WTC11 (cell line): ENCODE data around the gene YAP1. TPM values are rescaled to one million over a fixed set of nuclear protein-coding genes. Genes with fewer than 3 reads are reported as not detected.

Source experiments
- ATAC-seq: fragments of 200-7000 bp; cut with Tn5 transposase; 2 replicates; pipeline ENCODE4 v1.10.0; 2021; ENCODE audit warnings: mild to moderate bottlenecking, moderate library complexity
- CTCF ChIA-PET: fragments of 300-600 bp; sonication (Branson Sonifier 250); formaldehyde crosslinking; loops from one replicate; lab custom pipeline; 2021; ENCODE audit warnings: antibody characterized with exemption; lab: Charles Lee
- POLR2A ChIA-PET: fragments of 350-600 bp; sonication (Branson Sonifier 250); formaldehyde crosslinking; loops from one replicate; lab custom pipeline; 2021; ENCODE audit warnings: antibody characterized with exemption; lab: Charles Lee
- DNase-seq: peaks from one replicate; pipeline ENCODE4 v3.0.0; 2021; ENCODE audit warnings: low spot score
- H3K27ac Mint-ChIP-seq: 2 replicates; pipeline ENCODE4 v1.8.0; 2021; ENCODE audit warnings: mixed read lengths
- H3K27me3 Mint-ChIP-seq: 2 replicates; pipeline ENCODE4 v1.8.0; 2021; ENCODE audit warnings: low read depth, mild to moderate bottlenecking, moderate library complexity, mixed read lengths
- H3K36me3 Mint-ChIP-seq: 2 replicates; pipeline ENCODE4 v1.8.0; 2021; ENCODE audit warnings: mixed read lengths
- H3K4me1 Mint-ChIP-seq: 2 replicates; pipeline ENCODE4 v1.8.0; 2022; ENCODE audit warnings: mixed read lengths
- H3K4me3 Mint-ChIP-seq: 2 replicates; pipeline ENCODE4 v1.8.0; 2021; ENCODE audit warnings: mild to moderate bottlenecking, moderate library complexity, mixed read lengths
- H3K9me3 Mint-ChIP-seq: 2 replicates; pipeline ENCODE4 v1.8.0; 2021; ENCODE audit warnings: mixed read lengths
- AR ChIP-seq: fragments of 250-450 bp; sonication (Bioruptor Pico); IDR thresholded peaks from 2 replicates; pipeline ENCODE4 v1.9.0; 2021; ENCODE audit warnings: mild to moderate bottlenecking
- CREB1 ChIP-seq: sonication (generic); formaldehyde crosslinking; IDR thresholded peaks from 2 replicates; pipeline ENCODE4 v1.8.0; 2023; ENCODE audit warnings: mild to moderate bottlenecking, missing genetic modification reagents
- CREM ChIP-seq: sonication (generic); formaldehyde crosslinking; IDR thresholded peaks from 2 replicates; pipeline ENCODE4 v1.8.1; 2022; ENCODE audit warnings: mild to moderate bottlenecking, missing genetic modification reagents, moderate library complexity
- ELF4 ChIP-seq: sonication (generic); formaldehyde crosslinking; IDR thresholded peaks from 2 replicates; pipeline ENCODE4 v1.8.1; 2022; ENCODE audit warnings: low read depth, mild to moderate bottlenecking, moderate library complexity, missing genetic modification reagents
- EMX1 ChIP-seq: fragments of 250-450 bp; sonication (Bioruptor Pico); IDR thresholded peaks from 2 replicates; pipeline ENCODE4 v1.8.0; 2021; ENCODE audit warnings: mild to moderate bottlenecking
- FOXP1 ChIP-seq: sonication (generic); formaldehyde crosslinking; IDR thresholded peaks from 2 replicates; pipeline ENCODE4 v1.8.0; 2022; ENCODE audit warnings: missing genetic modification reagents, mild to moderate bottlenecking, moderate library complexity, borderline replicate concordance
- GRHL2 ChIP-seq: fragments of 250-450 bp; sonication (Bioruptor Pico); IDR thresholded peaks from 2 replicates; pipeline ENCODE4 v1.8.0; 2022; ENCODE audit warnings: mild to moderate bottlenecking, moderate library complexity; ENCODE audit not compliant: insufficient replicate concordance, severe bottlenecking
- NFE2L1 ChIP-seq: sonication (generic); formaldehyde crosslinking; IDR thresholded peaks from 2 replicates; pipeline ENCODE4 v1.8.1; 2023; ENCODE audit warnings: missing genetic modification reagents
- NR2C2 ChIP-seq: sonication (generic); formaldehyde crosslinking; IDR thresholded peaks from 2 replicates; pipeline ENCODE4 v1.8.0; 2022; ENCODE audit warnings: mild to moderate bottlenecking, missing genetic modification reagents
- OVOL2 ChIP-seq: fragments of 250-450 bp; sonication (Bioruptor Pico); IDR thresholded peaks from 2 replicates; pipeline ENCODE4 v1.9.0; 2021; ENCODE audit warnings: mild to moderate bottlenecking, borderline replicate concordance
- TEAD1 ChIP-seq: sonication (generic); formaldehyde crosslinking; IDR thresholded peaks from 2 replicates; pipeline ENCODE4 v1.8.0; 2022; ENCODE audit warnings: mild to moderate bottlenecking, missing genetic modification reagents
- TEAD4 ChIP-seq: sonication (generic); formaldehyde crosslinking; IDR thresholded peaks from 2 replicates; pipeline ENCODE4 v1.8.0; 2022; ENCODE audit warnings: mild to moderate bottlenecking, missing genetic modification reagents
- USF1 ChIP-seq: sonication (generic); formaldehyde crosslinking; IDR thresholded peaks from 2 replicates; pipeline ENCODE4 v1.8.0; 2022; ENCODE audit warnings: mild to moderate bottlenecking, missing genetic modification reagents
- ZNF121 ChIP-seq: sonication (generic); formaldehyde crosslinking; IDR thresholded peaks from 2 replicates; pipeline ENCODE4 v1.8.0; 2023; ENCODE audit warnings: missing genetic modification reagents
- ZNF423 ChIP-seq: fragments of 250-450 bp; sonication (Bioruptor Pico); IDR thresholded peaks from 2 replicates; pipeline ENCODE4 v2.1.2; 2022; ENCODE audit warnings: mild to moderate bottlenecking, moderate library complexity
- ZNF671 ChIP-seq: fragments of 250-450 bp; sonication (Bioruptor Pico); IDR thresholded peaks from 2 replicates; pipeline ENCODE4 v1.8.0; 2021; ENCODE audit warnings: mild to moderate bottlenecking
- total RNA-seq: library from RNA; stranded (reverse); gene quantifications from 3 replicates; pipeline ENCODE4 v1.2.3, GENCODE V29; 2021
- TF ChIP-seq, protein P1 (sequence below): sonication (generic); formaldehyde crosslinking; IDR thresholded peaks from 2 replicates; pipeline ENCODE4 v1.8.0; 2023; ENCODE audit warnings: mild to moderate bottlenecking, missing genetic modification reagents
- TF ChIP-seq, protein P2 (sequence below): sonication (generic); formaldehyde crosslinking; IDR thresholded peaks from 2 replicates; pipeline ENCODE4 v1.8.1; 2023; ENCODE audit warnings: mild to moderate bottlenecking, missing genetic modification reagents, moderate library complexity

Gene YAP1
- total RNA-seq, 1 experiment from 2014 or later = 88.7 TPM

- CTCF ChIA-PET = no interaction called here
- Mint-ChIP-seq H3K4me3 (no peak overlapping the region; the same call in 1 of the 2 replicates), H3K36me3 (peaks cover 15% of the 10 kb centered on the region), H3K9me3 (no peaks in the 10 kb centered on the region), H3K4me1 (peaks cover 89% of the 10 kb centered on the region), H3K27ac (no peak overlapping the region), H3K27me3 (no peaks in the 10 kb centered on the region)
- DNase-seq (no peak), ATAC-seq (no peak)
- POLR2A ChIA-PET = interaction anchor here (0.6 kb wide), 1 partner anchor 62 kb away, joined by 5 read pairs; no protein-coding TSS in a partner anchor
- TF ChIP-seq ZNF423 (CRISPR knock-in tag) (no peak), ELF4 (CRISPR knock-in tag) (no peak), AR (CRISPR knock-in tag) (no peak), USF1 (CRISPR knock-in tag) (no peak)
Observed at GRCh38 chr11:102117472-102118113, 7.3 kb downstream of the YAP1 start.

DNA sequence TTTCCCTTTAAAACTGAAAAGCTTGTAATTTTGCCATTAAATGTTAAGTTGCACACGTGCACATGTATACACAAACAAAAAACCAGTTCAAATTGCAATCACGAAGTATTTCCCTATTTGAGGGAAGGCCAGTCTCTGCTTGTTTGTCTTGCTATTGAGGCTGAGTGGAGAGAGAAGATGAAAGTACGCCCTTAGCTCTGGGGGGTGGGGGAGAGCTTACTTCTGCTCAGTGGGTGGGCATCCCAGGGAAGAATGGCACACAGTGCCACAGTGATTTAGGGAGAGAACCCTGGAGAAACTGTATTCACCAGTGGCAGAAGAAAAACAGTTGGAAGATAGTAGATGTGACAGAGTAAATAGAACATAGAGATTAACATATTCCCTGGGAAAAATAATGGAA is 8.7 kb downstream of the YAP1 start:
- ChIA-PET CTCF (interaction anchor here (0.6 to 1.4 kb wide), 4 partner anchors 26 to 494 kb away, joined by 3 to 7 read pairs (median 4); no protein-coding TSS in a partner anchor), POLR2A (interaction anchor here (0.6 kb wide), 1 partner anchor 717 kb away, joined by 4 read pairs; no protein-coding TSS in a partner anchor)
- ATAC-seq (peak; percentile 48), DNase-seq (peak; percentile 26)
- H3K36me3 Mint-ChIP-seq = peaks cover 24% of the 10 kb centered on the region
- H3K4me1 Mint-ChIP-seq = peaks cover 87% of the 10 kb centered on the region
- no peaks in the 10 kb centered on the region for H3K27me3 Mint-ChIP-seq
- TF ChIP-seq NR2C2 = no peak
- TF ChIP-seq ZNF423 (CRISPR knock-in tag) = peak; percentile 76; the same call in 1 of the 2 replicates
- peaks cover 6% of the 10 kb centered on the region for H3K9me3 Mint-ChIP-seq
- peak overlapping the region; percentile 39; the same call in 1 of the 2 replicates for H3K4me3 Mint-ChIP-seq
- H3K27ac Mint-ChIP-seq = peak overlapping the region; percentile 77; the same call in 1 of the 2 replicates

DNA sequence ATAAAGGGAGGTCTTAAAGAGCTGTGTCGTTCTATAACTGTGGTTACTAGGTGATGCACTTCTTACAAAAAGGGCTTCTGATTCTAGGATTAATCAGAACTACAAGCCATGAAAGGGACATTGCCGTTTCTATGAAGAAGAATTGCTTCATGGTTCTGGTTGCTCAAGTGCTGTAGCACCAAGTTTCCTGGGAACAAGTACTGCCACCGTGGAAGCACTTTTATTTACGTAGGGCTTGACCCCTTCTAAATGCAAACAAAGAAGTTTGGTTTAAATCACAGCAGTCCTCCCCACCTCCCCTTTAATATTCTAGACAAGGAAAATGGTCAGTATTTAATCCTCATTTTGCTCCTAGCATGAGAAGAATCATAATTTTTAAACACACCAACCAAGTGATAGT is 9.8 kb downstream of the YAP1 start:
- ATAC-seq = no peak
- Mint-ChIP-seq H3K4me3 (peak overlapping the region; percentile 5), H3K4me1 (peaks cover 84% of the 10 kb centered on the region), H3K27ac (peak overlapping the region; percentile 4), H3K36me3 (peaks cover 34% of the 10 kb centered on the region), H3K9me3 (peaks cover 15% of the 10 kb centered on the region), H3K27me3 (no peaks in the 10 kb centered on the region)
- DNase-seq = no peak
- TF ChIP-seq ELF4 (CRISPR knock-in tag) (no peak), GRHL2 (CRISPR knock-in tag) (no peak), CREB1 (CRISPR knock-in tag) (no peak), ZNF671 (no peak), NR2C2 (no peak), FOXP1 (CRISPR knock-in tag) (no peak), TEAD1 (CRISPR knock-in tag) (no peak), ZNF121 (CRISPR knock-in tag) (no peak)
- CTCF ChIA-PET = interaction anchor here (1.2 to 1.4 kb wide), 3 partner anchors 25 to 160 kb away, joined by 3 to 7 read pairs (median 5); no protein-coding TSS in a partner anchor
- POLR2A ChIA-PET = no interaction called here

DNA sequence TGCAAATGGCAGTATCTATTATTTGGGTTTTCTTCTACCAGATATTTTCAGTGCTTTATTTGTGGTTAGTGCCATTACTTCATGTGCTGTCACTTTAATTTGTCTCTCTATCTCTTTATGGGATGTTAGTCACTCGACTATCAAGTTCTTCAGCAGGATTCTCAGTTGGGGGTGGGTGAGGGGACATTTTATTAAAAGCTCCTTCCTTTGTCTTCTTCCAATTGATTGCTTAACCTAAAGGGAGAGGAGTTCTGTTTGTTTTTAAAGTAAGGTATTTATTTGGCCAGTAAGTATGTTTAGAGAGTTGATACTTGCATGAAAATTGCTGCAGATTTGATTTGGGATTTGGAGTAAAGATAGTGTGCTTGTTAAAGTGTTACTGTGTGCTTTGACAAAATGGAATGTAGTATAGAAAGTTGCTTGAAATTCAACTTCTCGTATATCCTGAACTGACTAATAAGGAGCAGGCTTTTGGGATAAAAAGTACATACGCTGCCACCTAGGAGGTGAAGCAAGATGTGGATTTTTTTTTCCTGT is 10.3 kb downstream of the YAP1 start:
- Mint-ChIP-seq H3K9me3 (peaks cover 15% of the 10 kb centered on the region), H3K36me3 (peaks cover 38% of the 10 kb centered on the region), H3K4me3 (peak overlapping the region; percentile 5), H3K4me1 (peaks cover 79% of the 10 kb centered on the region), H3K27me3 (no peaks in the 10 kb centered on the region), H3K27ac (peak overlapping the region; percentile 4)
- DNase-seq (no peak), ATAC-seq (no peak)
- TF ChIP-seq TEAD4 = no peak
- no peak for TF ChIP-seq EMX1 (CRISPR knock-in tag)
- TF ChIP-seq OVOL2 (CRISPR knock-in tag) = no peak
- no peak for TF ChIP-seq CREM
- TF ChIP-seq NFE2L1 (CRISPR knock-in tag) = no peak
- TF ChIP-seq, protein P1, sequence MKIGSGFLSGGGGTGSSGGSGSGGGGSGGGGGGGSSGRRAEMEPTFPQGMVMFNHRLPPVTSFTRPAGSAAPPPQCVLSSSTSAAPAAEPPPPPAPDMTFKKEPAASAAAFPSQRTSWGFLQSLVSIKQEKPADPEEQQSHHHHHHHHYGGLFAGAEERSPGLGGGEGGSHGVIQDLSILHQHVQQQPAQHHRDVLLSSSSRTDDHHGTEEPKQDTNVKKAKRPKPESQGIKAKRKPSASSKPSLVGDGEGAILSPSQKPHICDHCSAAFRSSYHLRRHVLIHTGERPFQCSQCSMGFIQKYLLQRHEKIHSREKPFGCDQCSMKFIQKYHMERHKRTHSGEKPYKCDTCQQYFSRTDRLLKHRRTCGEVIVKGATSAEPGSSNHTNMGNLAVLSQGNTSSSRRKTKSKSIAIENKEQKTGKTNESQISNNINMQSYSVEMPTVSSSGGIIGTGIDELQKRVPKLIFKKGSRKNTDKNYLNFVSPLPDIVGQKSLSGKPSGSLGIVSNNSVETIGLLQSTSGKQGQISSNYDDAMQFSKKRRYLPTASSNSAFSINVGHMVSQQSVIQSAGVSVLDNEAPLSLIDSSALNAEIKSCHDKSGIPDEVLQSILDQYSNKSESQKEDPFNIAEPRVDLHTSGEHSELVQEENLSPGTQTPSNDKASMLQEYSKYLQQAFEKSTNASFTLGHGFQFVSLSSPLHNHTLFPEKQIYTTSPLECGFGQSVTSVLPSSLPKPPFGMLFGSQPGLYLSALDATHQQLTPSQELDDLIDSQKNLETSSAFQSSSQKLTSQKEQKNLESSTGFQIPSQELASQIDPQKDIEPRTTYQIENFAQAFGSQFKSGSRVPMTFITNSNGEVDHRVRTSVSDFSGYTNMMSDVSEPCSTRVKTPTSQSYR (CRISPR knock-in tag) = no peak
- TF ChIP-seq, protein P2, sequence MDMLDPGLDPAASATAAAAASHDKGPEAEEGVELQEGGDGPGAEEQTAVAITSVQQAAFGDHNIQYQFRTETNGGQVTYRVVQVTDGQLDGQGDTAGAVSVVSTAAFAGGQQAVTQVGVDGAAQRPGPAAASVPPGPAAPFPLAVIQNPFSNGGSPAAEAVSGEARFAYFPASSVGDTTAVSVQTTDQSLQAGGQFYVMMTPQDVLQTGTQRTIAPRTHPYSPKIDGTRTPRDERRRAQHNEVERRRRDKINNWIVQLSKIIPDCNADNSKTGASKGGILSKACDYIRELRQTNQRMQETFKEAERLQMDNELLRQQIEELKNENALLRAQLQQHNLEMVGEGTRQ (CRISPR knock-in tag) = no peak
- ChIA-PET POLR2A (no interaction called here), CTCF (interaction anchor here (1.2 to 1.3 kb wide), 2 partner anchors 24 to 148 kb away, joined by 5 to 7 read pairs; no protein-coding TSS in a partner anchor)
